Left renal cortex interstitium (tissue), 4 donors: ENCODE results near the gene ADGRG7. TPM values are rescaled to one million over a fixed set of nuclear protein-coding genes. Genes with fewer than 3 reads are reported as not detected.

Experiments used
- DNase-seq, 4 donors: peaks; one replicate each; pipeline ENCODE4 v3.0.0-alpha.2; 2013; ENCODE audit warnings: low read depth in 4 of 4, low spot score in 2 of 4, missing footprints in 1 of 4
- polyA plus RNA-seq, 4 donors: library from polyadenylated mRNA; unstranded; fragments of 120-200 nt; gene quantifications; one replicate each; pipeline ENCODE4 v1.2.1, GENCODE V29; 2013; ENCODE audit not compliant: insufficient read length in 4 of 4

The ADGRG7 gene
- polyA plus RNA-seq, 4 donors, result 0.05 to 0.25 (median 0.07) TPM

DNA sequence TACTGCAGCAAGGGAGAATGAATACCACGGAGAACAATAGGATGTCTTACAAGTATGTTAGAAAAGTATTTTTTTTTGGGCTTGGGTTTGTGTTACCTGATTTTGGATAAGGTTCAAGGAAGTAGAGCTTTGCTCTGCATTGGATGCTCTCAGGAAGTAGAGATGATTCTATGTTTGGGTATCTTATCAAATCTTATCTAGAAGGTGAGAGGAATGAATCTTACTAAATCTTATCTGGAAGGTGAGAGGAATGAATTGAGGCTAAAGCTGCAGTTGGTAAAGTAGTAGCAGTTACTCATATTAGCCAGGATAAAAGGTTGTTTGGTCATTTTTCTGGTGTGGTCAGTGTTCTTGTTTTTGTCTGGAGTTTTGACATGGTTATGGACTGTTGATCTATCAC, 117.3 kb downstream of the ADGRG7 start:
- no peak for DNase-seq

GRCh38 chr3:100730524-100730923, 121.1 kb downstream of the ADGRG7 start:
- no peak for DNase-seq

GRCh38 chr3:100732435-100732834, 123.0 kb downstream of the ADGRG7 start:
- no peak for DNase-seq

DNA sequence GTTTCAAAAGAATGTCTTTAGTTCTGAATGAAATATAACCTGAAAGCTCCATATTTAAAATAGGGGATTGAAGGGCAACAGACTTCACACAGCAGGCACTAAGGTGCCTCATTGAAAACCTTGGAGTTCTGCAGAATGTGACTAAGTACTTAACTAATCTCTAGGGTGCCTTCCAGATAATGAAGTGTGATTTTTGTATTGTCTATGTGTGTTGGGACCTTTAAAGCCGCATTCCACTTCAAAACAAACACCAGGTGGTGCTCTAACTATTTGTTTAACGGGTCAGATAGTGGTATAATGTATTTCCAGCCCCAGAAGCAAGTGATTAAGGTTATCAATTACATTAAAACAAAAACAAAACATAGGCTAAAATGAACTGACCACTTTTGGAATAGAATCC, 127.9 kb downstream of the ADGRG7 start:
- DNase-seq, result no peak

GRCh38 chr3:100740207-100740606, 130.8 kb downstream of the ADGRG7 start:
- no peak for DNase-seq

- DNase-seq, result no peak
Observed at GRCh38 chr3:100743535-100743934, 134.1 kb downstream of the ADGRG7 start.

DNA sequence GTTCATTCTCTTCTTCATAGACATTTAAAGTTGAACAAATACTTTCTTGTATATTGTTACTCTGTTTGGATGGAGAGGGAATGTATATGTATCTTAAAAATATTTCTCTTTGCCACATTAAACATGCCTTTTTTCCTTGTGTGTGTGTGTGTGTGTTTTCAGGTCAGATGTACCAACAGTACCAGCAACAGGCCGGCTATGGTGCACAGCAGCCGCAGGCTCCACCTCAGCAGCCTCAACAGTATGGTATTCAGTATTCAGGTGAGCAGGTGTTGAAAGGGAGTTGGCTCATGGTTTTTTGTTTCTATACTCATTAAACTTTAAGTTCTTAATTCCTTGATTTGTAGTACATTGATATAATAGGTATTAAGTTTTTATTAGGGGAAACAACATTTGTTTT, 135.3 kb downstream of the ADGRG7 start:
- no peak for DNase-seq

Other genes starting within 250 kb of the ADGRG7 start
- gene TOMM70, start 208.5 kb upstream of the ADGRG7 start, polyA plus RNA-seq, result 10 to 100 TPM; 62.8 to 75.6 (median 67.7) TPM
- 1 to 10 TPM; 7.0 to 9.9 (median 8.3) TPM for gene LNP1, start 208.1 kb upstream of the ADGRG7 start, polyA plus RNA-seq
- gene TMEM45A, start 117.0 kb upstream of the ADGRG7 start, polyA plus RNA-seq, result 10 to 100 TPM; 21.3 to 27.9 (median 24.9) TPM
- 100 to 1,000 TPM; 135 to 141 (median 139) TPM for gene TFG, start 99.9 kb downstream of the ADGRG7 start, polyA plus RNA-seq